Measurements from ENCODE around the gene VPS13D. TPM values are rescaled to one million over a fixed set of nuclear protein-coding genes. Genes with fewer than 3 reads are reported as not detected.

Gene VPS13D
- total RNA-seq, 1 experiment from 2014 or later, result 31.6 TPM

GRCh38 chr1:12495725-12496124, 265.9 kb downstream of the VPS13D start:
- H3K4me2 ChIP-seq (ENCODE audit: low read length), result no peak overlapping the region
- intact Hi-C loops (cut with micrococcal nuclease), result no loop called here
- H3K9ac ChIP-seq (ENCODE audit: low read length), result no peak overlapping the region
- no peak for TF ChIP-seq CTCF (IDR thresholded peaks at IDR 0.05 in 2 of 3, conservative IDR thresholded peaks at IDR 0.05 in 1 of 3; ENCODE audit: borderline replicate concordance in 1 of 3, insufficient read depth in 1 of 3, low read depth in 2 of 3, low read length in 2 of 3)
- no peak for TF ChIP-seq SIN3A (IDR thresholded peaks at IDR 0.05; ENCODE audit: low read depth)
- TF ChIP-seq FOSL1 (IDR thresholded peaks at IDR 0.05; ENCODE audit: low read depth), result no peak
- no peak for TF ChIP-seq TCF7L2 (IDR thresholded peaks at IDR 0.05; ENCODE audit: borderline replicate concordance, extremely low read depth, insufficient read depth, insufficient read length)
- DNase-seq (ENCODE audit: low read depth, low spot score) (no peak), ATAC-seq (no peak)
- H2AFZ ChIP-seq (ENCODE audit: low read depth, low read length, poor library complexity, severe bottlenecking), result no peak overlapping the region
- H3K36me3 ChIP-seq (ENCODE audit: control insufficient read depth in 1 of 2, insufficient read depth in 2 of 2, low read length in 2 of 2), result no peaks in the 10 kb centered on the region
- no peaks in the 10 kb centered on the region for H3K9me2 ChIP-seq (ENCODE audit: insufficient read depth)
- H3K4me1 ChIP-seq (ENCODE audit: control insufficient read depth in 1 of 2, insufficient read depth in 2 of 2, low read length in 2 of 2), result peaks cover 0 to 13% of the 10 kb centered on the region in 2 experiments; a peak in 3 of 4 replicates
- H3K27ac ChIP-seq (ENCODE audit: low read depth, low read length), result no peak overlapping the region
- POLR2A ChIA-PET, result no interaction called here
- BruUV-seq (replicated peaks), result no TSS peak
- no peaks in the 10 kb centered on the region for H3K79me2 ChIP-seq (ENCODE audit: insufficient read depth, low read length)
- H3K27me3 ChIP-seq (ENCODE audit: insufficient read depth, low read length), result no peaks in the 10 kb centered on the region
- RAD21 ChIA-PET (ENCODE audit: low non-redundant PET in 1 of 2, low total read pairs in 2 of 2, uncharacterized antibody in 2 of 2, unreplicated experiment in 2 of 2), result no interaction called here
- no peaks in the 10 kb centered on the region for H3K9me3 ChIP-seq (ENCODE audit: control insufficient read depth in 1 of 2, insufficient read depth in 1 of 2, low read depth in 1 of 2, low read length in 2 of 2)
- no peak overlapping the region for H3K4me3 ChIP-seq (replicated peaks in 1 of 2; ENCODE audit: low read depth in 1 of 2, low read length in 2 of 2)
- CTCF ChIA-PET, result no interaction called here
- no peaks in the 10 kb centered on the region for H4K20me1 ChIP-seq (ENCODE audit: insufficient read depth)

- Histone ChIP-seq H3K9ac (ENCODE audit: low read length) (no peak overlapping the region), H3K27ac (ENCODE audit: low read depth, low read length) (no peak overlapping the region), H3K9me3 (ENCODE audit: control insufficient read depth in 1 of 2, insufficient read depth in 1 of 2, low read depth in 1 of 2, low read length in 2 of 2) (no peaks in the 10 kb centered on the region), H4K20me1 (ENCODE audit: insufficient read depth) (no peaks in the 10 kb centered on the region), H2AFZ (ENCODE audit: low read depth, low read length, poor library complexity, severe bottlenecking) (no peak overlapping the region), H3K36me3 (ENCODE audit: control insufficient read depth in 1 of 2, insufficient read depth in 2 of 2, low read length in 2 of 2) (no peaks in the 10 kb centered on the region), H3K4me3 (replicated peaks in 1 of 2; ENCODE audit: low read depth in 1 of 2, low read length in 2 of 2) (no peak overlapping the region), H3K27me3 (ENCODE audit: insufficient read depth, low read length) (no peaks in the 10 kb centered on the region), H3K9me2 (ENCODE audit: insufficient read depth) (no peaks in the 10 kb centered on the region), H3K79me2 (ENCODE audit: insufficient read depth, low read length) (no peaks in the 10 kb centered on the region), H3K4me2 (ENCODE audit: low read length) (no peak overlapping the region), H3K4me1 (ENCODE audit: control insufficient read depth in 1 of 2, insufficient read depth in 2 of 2, low read length in 2 of 2) (peaks cover 4 to 20% of the 10 kb centered on the region in 2 experiments; a peak in 3 of 4 replicates)
- RAD21 ChIA-PET (ENCODE audit: low non-redundant PET in 1 of 2, low total read pairs in 2 of 2, uncharacterized antibody in 2 of 2, unreplicated experiment in 2 of 2), result no interaction called here
- DNase-seq (ENCODE audit: low read depth, low spot score) (no peak), ATAC-seq (no peak)
- intact Hi-C loops (cut with micrococcal nuclease), result no loop called here
- CTCF ChIA-PET, result no interaction called here
- no TSS peak for BruUV-seq (replicated peaks)
- TF ChIP-seq SIN3A (IDR thresholded peaks at IDR 0.05; ENCODE audit: low read depth), result no peak
- TF ChIP-seq REST (IDR thresholded peaks at IDR 0.05; ENCODE audit: low read depth), result no peak
- no peak for TF ChIP-seq EGR1 (IDR thresholded peaks at IDR 0.05; ENCODE audit: low read depth)
- no peak for TF ChIP-seq CBX3 (IDR thresholded peaks at IDR 0.05; ENCODE audit: low read depth)
- no peak for TF ChIP-seq ATF3 (IDR thresholded peaks at IDR 0.05)
- no peak for TF ChIP-seq ELF1 (IDR thresholded peaks at IDR 0.05; ENCODE audit: borderline replicate concordance, low read depth)
- no peak for TF ChIP-seq RAD21 (IDR thresholded peaks at IDR 0.05; ENCODE audit: low read depth)
- POLR2A ChIA-PET, result no interaction called here
These were observed 266.5 kb downstream of the VPS13D start for GRCh38 chr1:12496154-12496961.

All from HCT116 (cell line).